Measurements from ENCODE around the gene NKX1-2. TPM values are rescaled to one million over a fixed set of nuclear protein-coding genes. Genes with fewer than 3 reads are reported as not detected.

Gene NKX1-2
- under 1 TPM; under 0.01 TPM for total RNA-seq

DNA sequence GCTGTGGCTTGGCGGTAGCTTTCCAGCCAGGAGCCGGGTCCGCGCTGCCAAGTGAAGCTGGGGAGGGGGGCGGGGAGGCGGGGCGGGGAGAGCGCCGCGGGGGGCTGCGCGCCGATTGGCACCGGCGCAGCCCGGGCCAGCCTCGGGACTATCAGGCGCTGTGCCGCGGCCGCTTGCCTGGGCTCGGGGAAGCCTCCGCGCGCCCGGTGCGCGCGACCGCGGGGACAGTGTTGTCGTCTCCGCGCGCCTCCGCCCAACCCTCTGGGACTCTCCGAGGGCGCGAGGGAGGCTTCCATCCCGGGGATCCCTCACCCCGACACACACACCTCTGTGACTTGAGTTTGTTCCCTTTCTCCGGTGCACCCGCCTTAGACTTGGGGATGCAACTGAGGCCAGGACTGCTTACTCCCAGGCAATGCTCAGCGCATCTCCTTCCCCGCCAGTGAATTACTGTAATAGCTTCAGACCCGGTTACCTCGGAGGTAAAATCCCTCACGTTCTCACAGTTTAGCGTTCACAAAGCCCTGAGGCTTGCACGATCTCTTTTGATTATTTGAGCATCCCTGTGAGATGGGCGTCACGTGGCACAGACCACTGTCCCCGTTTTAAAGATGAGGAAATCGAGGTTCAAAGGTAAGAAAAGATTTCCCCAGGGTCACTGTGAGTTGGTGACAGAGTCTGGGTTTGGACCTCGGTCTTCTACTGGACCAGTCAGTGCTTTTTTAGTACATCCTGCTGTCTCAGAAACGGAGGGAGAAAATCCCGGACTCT, at the start of gene NKX1-2:
TSS of gene NKX1-2 (minus strand) at position 24 of the 771 bp plus-strand sequence. CDS start 92 bp downstream, outside the sequence.

GRCh38 chr10:124461642-124462347, 12.0 kb upstream of the NKX1-2 start, which contains the start of gene LHPP:
TSS of gene LHPP (plus strand) at chr10:124461823. CDS start at chr10:124461863, 40 bp downstream.

DNA sequence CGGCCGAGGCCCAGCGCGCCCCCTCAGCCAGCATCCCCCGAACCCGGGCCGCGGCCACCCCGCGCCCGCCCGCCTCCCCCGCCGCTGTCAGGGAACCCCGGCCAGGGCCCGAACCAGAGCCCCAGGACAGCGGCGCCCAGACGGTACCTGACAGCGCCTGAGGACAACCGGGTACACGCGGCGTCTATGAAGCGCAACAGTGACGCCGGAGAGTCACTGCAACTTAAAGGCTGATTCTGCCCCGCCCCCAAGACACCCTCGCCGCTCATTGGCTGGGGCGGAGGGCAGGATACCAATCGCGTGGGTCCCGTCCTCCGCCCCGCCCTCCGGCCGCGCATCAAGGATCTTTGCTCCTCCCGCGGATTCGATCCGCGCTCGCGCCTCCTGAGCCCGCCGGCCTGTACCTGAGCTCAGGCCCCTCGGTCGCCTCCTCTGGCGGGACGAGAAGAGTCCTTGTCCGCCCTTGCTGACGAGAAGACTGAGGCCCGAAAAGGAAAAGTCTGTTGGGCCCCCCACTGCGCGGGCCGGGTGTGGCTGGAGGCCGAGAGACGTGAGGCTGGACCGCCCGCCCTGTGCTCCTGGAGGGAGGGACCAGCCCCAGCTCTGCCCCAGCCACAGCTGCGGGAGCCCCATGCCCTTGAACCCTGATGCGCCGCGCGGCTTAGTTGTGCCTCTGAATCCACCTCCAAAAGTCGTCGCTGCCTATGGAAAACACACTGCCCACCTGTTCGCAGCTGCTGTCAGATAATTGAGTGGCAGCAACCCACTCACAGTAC, 30.9 kb downstream of the NKX1-2 start, which contains the start of gene OAT:
TSS of gene OAT (minus strand) at position 198 of the 776 bp plus-strand sequence. CDS start 6,752 bp downstream, outside the sequence.

Other genes with a start within 250 kb of the NKX1-2 start
- gene OAT, start 31.1 kb downstream of the NKX1-2 start, total RNA-seq, result 100 to 1,000 TPM; 186 to 231 TPM
- gene LHPP, start 11.8 kb upstream of the NKX1-2 start, total RNA-seq, result 10 to 100 TPM in 1 of 2 donors, 1 to 10 TPM in 1; 7.3 to 18.9 TPM